Effector CD8-positive, alpha-beta T cell (primary cell): Measurements from ENCODE around the gene LYPD1.

Source experiments
- DNase-seq: peaks from one replicate; lab custom pipeline; 2025; lab: John Stamatoyannopoulos, UW

The LYPD1 gene

DNA sequence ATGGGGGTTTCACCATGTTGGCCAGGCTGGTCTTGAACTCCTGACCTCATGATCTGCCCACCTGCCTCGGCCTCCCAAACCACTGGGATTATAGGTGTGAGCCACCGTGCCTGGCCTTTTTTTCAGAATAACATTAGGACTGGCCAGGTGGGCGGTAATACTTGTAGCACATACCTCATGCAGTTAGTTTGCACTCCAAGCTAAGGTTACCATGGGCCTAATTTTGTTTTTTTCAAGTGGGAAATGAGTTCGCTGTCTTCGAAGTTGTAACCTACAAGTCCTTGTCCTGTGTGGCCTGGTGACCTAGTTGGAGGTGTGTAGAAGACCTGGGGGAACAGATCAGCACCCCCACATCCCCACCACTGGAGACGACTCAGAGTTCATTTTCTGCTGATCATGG is 74.8 kb downstream of the LYPD1 start:
- no peak for DNase-seq
